GM19351 (cell line): Measurements from ENCODE around the gene SUFU.

Source experiments
- ATAC-seq: cut with Tn5 transposase; IDR thresholded peaks from one replicate; pipeline ENCODE4 v1.9.1; 2021; ENCODE audit warnings: mild to moderate bottlenecking, moderate library complexity; ENCODE audit not compliant: unreplicated experiment

Gene SUFU

DNA sequence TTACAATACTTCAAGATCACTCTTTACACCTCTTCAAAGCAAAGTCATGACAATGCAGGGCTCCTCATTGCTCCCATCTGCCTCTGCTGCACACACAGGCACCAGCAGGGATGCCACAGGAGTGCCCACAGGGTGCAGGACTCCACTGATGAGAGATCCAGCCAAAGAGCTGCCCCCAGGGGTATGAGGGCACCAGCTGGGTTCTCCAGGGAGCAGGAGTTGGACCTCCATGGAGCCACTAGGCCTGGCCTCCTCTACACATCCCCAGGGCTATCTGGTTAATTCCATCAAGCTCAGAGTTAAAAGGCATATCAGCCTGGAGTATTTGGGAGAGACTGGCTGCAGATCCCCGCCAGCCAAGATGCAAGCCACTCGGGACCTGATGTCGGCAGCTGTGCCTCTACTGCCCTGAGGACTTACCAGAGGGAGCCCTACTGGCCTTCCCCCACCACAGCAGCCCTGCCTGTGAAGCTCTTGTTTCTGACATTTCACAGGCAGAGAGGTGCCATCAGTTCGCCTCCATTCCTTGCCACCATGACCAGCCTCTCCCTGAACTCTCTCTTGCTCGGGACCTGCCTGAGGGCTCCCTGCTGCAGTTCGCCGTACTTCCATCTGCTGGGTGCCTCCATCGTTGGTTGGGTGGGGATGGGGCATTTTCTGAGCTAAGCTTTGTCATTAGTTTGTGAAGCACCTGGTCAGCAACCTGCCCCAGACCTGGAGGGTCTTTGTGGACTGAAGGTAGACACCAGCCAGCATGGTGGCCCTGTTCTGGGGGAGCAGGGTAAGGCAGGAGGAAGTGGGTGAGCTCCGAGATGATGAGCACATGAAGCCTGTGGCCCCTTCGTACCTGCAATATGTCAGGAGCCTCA, 128.0 kb downstream of the SUFU start:
- ATAC-seq, result no peak

DNA sequence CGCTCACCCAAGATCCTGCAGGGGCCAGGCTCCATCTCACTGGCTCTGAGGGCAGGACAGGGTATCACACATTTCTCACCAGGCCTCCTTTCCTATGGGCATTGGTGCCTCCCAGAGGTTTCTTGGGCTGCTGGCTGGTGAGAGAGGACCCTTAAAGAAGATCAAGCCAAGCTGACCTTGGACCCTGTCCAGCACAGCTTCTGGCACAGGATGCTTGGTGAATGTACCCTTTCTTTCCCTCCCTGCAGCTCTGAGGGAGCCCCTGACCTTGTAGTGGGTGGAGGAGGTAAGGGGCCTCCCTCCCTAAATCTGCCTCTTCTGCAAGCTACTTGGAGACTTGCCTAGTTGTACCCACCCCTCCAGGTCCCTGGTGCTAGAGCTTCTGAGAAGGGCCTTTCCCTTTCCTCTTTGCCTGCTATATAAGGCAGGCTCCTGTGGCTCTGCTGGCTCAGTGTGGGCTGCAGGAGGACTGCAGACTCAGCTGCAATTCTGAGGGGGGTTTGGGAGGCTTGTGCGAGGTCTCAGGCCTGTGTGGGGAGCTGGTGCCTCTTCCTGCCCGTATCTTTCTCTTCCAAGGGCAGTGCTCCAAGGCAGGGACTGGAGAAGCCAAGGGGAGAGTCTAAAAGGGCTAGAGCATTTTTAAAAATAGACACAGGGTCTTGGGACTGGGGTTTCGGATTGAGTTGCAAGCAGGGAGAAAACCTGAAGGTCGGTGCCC, 128.8 kb downstream of the SUFU start:
- no peak for ATAC-seq

DNA sequence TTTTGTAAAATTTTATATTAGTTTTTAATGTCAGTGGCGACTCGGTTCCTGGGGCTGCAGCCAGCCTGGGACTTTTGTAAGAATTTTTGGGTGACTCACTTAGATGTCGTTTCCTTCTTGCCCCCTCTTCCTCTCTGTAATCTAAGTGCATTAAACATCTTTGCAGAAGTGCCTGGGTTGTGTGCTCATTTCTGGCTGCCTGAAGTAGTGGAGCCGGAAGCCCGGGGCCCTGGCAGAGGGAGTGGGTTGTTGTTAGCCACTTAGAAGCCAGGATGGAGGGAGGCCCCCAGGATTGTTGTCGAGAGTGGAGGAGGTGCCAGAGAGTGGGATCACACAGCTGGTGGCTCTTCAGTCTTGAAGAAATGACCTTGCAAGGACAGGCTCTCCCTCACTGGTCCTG, 129.5 kb downstream of the SUFU start:
- no peak for ATAC-seq

DNA sequence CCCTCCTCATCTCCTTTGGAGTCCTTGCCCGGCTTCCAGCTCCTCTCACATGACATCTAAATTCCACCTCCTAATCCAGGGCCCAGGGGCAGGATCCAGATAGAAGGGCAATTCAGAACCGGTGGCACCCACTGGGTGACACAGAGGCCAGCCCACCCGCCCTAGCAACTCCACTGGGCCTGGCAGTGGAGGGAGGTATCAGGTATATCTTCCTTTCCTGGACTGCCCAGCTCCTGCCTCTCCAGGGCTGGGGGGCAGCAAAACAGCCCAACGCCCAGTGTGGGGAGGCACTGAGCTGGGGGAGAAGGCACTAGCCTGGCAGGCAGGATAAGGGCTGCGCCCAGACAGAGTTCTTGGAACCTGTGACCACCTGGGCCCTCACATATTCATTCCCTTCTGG, 130.1 kb downstream of the SUFU start:
- ATAC-seq, result no peak

DNA sequence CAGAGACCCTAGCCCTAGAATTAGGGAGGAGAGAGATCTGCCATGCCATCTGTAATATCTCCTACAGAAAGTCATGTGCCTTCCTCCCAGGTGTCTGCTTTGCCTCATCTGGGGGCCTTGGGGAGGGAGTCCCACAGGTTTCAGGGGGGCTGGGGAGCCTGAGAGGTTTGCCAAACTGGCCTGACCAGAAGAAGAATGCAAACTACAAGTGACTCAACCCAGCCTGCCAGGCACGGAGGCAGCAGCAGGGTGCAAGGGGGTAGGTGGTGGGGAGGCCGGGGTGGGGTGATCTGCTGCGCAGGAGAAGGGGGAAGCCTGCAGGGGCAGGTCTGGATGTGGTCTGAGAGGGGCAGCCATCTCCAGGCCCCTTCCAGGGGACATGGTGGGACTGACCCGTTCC, 130.9 kb downstream of the SUFU start:
- ATAC-seq, result no peak

DNA sequence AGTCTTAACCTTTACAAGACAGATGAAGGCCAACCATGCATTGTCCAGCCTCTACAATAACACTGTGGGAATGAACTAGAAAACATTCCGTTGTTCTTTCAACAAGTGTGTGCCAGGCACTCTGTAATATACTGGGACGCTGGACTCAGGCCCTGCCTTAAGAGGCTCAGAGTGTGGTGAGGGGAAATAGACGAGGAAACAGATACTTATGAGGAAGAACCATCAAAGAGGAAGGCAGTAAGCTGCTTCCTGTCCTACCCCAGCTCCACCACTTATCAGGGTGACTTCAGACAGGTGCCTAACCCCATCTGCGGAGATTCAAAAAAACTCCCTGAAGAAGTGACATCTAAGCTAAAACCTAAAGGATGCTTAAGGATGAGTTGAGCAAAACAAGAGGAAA, 131.6 kb downstream of the SUFU start:
- no peak for ATAC-seq

DNA sequence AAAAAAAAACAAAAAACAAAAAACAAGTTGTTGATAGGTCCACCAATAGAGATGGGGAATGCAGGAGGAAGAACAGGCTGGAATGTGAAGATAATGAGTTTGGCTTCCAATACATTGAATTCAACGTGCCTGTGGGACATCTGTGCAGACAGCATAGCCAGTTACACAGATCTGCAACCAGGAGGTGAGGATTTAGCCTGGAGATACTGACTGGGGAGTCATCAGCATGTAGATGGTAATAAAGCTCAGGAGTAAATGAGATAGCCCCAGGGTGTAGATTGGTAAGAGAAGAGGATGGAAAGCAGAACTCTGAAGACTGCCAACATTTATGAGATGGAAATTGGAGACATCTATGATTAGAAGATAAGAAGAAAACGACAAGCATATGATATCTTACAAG, 135.8 kb downstream of the SUFU start:
- no peak for ATAC-seq

DNA sequence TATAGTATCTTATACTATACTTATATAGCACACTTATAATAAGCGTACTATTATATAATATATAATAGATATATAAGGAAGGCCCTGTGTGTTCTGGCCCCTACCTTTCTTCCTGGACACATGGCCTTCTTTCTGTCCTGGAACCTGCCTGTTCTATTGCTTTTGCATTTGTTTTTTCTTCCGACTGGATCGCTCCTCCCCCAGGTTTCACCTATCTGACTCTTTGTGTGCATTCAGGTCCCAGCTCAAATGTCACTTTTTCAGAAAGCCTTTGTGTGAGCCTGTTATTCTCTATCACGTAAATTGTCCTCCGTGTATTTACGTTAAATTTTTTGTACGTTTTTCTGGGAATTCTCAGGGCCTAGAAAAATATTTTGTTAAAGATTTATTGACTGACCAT, 137.6 kb downstream of the SUFU start:
- no peak for ATAC-seq

DNA sequence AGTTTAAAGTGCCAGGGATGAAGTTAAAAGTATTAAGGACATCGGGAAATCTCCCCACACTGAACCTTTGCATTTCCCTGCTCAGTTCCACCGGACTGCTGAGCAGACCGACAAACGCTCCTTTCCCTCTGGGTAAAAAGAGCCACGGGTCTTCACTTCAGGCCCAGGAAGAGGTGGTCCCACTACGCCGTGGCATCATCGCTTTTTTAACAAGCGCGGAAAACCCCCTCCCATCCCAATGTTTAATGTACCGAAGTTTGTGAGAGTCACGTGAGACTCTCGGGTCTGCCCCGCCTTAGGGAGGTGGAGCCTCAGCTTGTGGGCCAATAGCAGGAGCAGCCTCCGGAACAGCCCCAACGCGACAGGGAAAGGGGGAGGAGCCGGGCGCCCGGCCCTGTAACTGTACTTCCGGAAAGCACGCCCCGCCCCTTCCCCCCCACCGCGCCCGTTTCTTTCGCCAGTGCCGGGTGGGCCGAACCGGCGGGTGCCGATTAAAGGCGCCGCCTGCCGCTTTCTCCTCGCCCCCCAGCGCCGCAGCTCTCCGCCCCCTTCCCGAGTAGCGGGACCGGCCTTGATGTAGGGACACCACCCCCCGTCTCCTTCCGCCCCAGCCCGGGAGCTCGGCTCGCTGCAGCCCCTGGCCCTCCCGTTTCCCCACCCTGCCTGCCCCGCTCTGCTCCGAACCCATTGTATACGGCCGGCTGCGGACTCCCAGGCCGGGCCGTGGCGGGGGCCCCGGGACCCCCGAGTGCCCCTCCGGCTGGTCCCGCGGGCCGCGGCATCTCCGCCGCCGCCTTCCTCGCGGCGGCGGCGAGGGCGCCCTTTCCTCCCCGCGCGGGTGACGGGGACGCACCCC, 138.3 kb downstream of the SUFU start:
- ATAC-seq, result peak; percentile 54

DNA sequence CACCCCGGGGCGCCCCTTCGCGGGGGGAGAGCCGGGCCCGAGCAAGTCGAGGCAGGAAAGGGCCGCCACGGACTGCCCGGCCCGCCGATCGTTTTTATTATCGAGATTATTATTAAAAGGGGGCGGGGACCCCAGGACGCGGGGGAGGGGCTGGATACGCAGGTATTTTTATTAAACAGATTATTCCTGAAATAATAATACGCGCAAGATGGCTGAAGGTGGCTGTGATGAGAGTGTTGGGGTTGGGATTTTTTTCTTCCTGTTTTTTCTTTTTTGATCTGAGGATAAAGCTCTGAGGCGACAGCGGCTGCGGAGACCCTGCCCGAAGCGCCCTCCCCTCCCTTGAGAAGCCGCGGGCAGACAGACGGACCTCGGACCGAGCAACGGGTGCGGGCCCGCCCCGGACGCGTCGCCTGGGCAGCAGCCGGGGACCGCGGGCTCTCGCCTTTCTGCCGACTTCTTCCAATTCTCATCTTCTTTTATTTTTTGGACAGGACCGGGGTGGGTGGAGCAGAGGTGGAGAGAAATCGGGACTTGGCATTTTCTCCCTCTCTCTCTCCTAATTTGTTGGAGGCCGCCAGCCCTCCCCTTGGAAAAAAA, 139.1 kb downstream of the SUFU start:
- no peak for ATAC-seq

DNA sequence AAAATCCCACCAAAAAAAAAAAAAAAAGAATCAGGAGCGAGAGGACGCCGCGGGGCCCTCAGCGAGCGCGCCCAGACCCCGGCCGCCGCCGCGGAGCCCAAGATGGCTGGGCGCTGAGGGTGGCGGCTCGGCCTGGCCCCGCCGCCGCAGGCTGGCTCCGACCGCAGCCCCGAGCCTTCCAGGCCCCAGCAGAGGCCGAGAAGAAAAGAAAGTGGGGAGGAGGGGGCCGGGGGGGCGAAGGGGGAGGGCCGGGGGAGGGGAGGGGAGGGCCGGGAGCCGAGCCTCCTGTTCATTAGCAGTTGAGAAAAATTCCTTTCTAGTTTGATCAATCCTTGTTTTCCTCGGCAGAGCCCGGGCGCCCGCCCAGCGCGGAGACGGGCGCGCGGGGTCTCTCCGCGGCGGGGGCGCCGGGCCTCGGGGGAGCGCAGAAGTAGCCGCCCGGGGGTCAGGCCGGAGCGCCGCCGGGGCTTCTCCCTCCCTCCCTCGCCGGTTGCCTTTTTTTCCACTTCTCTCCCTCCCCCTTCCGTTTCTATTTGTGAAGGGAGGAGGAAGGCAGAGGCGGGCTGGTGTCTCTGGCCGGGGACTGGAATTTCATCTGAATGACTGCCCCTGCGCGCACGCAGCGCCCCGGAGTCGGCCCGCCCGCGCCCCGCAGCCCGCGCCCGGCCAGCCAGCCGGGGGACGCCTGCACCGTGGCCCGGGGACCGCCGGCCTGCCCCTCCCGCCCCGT, 139.7 kb downstream of the SUFU start:
- ATAC-seq, result no peak

DNA sequence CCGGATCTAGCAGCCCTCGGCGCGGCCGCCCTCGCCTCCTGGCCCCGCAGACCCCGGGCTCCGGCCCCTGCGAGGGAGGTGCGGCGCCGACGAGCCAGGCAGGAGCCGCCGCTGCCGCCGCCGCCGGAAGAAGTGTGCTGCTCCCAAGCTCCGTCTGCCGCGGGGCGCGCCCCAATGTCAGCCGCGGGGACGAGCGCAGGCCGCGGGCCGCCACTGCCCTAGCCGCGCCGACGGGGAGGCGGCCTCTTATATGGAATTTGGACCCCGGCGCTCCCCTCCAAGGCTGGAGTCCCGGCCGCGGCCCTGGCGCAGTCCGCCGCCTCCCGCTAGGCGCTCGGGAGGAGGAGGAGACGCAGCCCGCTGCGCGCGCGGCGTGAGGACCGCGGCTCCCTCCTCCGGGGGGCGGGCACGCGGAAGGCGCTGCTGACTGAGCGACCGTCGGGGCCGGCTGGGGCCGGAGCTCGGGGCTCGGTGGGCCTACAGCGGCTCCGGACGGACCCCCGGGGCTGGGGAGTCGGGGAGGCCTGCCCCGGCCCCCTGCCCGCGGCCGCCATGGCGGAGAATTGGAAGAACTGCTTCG, 140.4 kb downstream of the SUFU start, which contains the start of gene TRIM8:
TRIM8 (plus strand) TSS at position 414 of the 580 bp plus-strand sequence; CDS start at position 553, 139 bp downstream.
- ATAC-seq, result no peak

DNA sequence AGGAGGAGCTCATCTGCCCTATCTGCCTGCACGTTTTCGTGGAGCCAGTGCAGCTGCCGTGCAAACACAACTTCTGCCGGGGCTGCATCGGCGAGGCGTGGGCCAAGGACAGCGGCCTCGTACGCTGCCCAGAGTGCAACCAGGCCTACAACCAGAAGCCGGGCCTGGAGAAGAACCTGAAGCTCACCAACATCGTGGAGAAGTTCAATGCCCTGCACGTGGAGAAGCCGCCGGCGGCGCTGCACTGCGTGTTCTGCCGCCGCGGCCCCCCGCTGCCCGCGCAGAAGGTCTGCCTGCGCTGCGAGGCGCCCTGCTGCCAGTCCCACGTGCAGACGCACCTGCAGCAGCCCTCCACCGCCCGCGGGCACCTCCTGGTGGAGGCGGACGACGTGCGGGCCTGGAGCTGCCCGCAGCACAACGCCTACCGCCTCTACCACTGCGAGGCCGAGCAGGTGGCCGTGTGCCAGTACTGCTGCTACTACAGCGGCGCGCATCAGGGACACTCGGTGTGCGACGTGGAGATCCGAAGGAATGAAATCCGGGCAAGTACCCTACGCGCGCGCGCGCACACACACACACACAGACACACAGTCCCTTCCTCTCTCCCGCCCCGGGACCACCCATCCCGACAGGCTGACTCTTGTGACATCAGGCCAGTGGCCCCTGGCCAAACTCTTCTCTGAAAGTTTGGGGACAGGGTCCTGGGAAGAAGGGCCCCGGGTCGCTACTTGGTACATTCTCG, 141.0 kb downstream of the SUFU start:
- no peak for ATAC-seq

DNA sequence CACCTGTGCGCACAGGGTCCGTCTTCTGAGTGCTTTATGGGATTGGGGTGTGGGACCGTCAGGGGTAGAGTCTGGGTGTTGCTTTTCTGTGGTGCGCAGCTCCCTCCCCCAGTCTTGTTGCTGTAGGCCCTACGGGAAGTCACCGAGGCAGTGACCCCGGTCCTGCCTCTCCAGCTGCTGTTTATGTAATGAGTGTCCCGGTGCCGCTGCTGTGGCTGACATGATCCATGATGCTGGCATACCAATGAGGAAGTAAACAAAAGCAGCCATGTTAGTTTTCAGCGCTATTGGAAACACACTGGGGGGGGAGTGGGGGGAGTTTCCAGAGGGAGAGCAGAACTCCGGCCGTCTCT, 141.6 kb downstream of the SUFU start:
- ATAC-seq, result no peak

DNA sequence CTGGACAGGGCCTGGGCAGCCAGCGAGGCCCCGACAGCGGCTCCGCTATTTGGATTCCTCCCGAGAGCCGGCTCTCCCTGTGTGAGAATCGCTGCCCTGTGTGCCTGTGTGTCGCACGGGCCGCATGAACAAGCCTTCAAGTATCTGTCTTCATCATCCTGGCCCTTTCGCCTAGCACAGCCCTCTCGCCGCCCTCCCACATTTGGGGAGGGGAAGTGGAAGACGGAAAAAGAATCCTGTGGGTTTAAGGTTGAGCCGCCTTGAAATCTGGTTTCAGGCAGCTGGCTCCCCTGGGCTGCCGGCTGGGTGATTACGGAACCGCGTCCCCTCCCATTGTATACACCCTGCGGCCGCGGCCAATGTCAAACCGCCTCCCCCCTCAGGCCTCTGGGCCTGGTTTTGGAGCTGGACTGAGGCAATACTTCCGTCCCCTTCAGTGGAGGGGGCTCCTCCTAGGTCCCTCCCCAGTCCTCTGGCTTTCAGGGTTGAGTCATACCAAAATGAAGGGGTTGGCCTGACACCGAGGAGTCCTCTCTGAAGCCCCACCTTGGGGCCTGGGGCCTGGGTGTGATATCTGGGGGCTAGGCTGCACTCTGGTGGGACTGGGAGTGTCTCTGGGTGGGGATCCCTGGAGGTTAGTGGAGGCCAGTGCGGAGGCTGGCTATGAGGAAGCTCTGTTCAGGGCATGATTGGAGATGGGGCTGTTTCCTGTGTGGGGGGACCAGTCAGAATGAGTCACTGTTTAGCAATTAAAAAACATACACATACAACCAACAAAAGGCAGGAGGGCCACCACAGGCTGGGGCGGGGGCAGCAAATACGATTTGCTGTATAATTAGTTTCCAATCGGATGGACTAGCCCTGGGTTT, 142.2 kb downstream of the SUFU start:
- ATAC-seq, result peak; percentile 31

DNA sequence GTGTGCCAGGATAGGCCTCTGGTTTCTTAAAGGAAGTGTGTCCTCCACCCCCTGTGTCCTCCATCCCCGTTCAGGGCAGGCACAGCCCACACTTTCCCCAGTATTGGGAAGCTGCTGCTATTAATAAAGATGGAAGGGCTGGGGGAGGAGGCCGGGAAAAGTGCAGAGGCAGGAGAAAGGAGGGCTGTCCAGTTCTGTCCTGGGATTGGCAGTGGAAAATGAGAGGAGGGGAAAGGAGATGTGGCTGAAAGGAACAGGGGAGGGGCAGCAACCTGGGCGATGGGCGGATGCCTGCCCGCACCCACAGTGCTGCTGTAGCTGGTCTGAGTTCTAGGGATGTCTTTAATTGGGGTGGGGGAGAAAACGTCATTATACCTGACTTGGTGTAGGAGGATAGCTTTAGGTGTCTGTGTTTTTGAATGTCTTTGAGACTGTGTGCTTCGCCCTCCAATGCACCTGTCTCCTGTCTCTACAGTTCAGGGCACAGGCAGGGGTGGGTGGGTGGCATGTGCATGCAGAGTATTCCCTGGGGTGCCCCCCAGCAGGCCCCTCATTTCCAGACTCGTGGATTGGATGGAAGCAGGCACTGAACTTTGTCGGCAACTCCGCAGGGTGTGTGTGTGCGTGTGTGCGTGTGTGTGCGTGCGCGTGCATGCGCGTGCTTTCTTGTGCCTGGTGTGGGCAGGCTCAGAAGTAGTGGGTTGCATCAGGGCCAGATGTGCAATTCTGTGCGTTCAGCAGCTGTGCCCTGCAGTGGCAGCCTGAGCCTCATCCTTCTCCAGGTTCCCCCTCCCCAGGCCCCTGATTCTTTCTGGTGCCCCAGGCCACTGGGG, 143.1 kb downstream of the SUFU start:
- ATAC-seq, result no peak

DNA sequence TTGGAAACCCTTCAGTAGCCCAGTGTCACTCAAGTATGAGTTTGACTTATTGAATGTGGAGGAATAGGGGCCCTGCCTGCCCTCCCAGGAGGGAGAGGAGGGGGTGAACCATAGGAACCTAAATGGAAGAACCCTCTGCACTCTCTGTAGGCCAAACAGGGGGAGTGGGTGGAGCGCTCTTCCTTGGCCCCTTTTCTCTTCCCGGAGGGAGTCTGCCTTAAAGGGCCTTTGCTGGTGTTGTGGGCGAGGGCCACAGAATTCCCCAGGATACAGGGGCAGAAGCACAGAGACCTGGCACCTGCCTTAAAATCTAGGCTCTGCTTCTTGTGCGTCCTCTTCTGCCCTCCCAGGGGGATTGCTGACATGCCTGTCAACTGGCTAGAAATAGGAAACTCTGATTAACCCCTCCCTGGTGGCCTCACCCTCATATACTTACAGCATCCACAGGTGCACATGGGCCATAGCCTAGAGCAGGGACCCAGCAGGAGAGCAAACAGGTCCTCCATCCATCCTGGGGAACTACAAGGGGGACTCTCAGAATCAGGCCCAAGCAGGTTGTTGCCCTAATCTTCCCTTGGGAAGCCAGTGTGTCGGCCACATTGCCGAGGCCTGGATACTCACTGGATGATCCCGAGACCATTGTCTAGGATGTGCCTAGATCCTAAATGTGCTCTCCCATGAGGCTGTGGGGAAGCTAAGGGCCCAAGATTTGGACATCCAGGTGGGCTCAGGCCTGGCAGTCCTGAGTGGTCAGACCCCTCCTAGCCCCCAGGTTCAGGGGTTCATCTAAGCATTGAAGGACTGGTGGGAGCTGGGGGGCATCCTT, 143.9 kb downstream of the SUFU start:
- ATAC-seq, result no peak
